Skin of body (tissue), 2 donors: ENCODE measurements around the gene GMEB2. TPM values are rescaled to one million over a fixed set of nuclear protein-coding genes. Genes with fewer than 3 reads are reported as not detected.

ENCODE experiments used
- DNase-seq: peaks from one replicate; lab custom pipeline; 2025; lab: John Stamatoyannopoulos, UW
- total RNA-seq: library from RNA; depleted of rRNA; stranded (reverse); fragments of >200 nt; gene quantifications from one replicate; pipeline ENCODE4 v1.2.3, GENCODE V29; 2014

GMEB2 gene
- total RNA-seq, 1 donor from 2014 or later, result 6.4 TPM

GRCh38 chr20:63590218-63591146 lies 36.4 kb downstream of the GMEB2 start:
- no peak for DNase-seq

- DNase-seq, result no peak
Measured at GRCh38 chr20:63589261-63590217, 37.4 kb downstream of the GMEB2 start.

DNA sequence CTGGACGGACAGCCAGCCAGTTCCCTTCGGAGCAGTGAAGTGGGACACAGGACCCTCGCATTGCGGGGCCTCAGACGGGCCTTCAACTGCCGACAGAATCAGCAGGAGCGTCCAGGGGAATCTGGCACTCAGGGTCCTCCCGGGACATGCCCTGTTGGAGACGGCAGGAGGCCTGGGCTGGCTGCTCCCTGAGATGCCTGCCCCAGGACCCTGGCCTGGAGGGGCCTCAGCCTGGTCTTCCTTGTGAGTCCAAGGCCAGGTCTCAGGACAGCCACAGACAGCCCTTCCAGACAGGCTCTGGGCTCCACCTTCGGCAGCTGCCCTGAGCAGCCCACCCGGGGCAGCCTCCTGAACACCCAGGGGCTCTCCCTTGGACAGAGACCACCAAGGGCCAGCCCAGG lies 38.3 kb downstream of the GMEB2 start:
- no peak for DNase-seq

- no peak for DNase-seq
Measured at GRCh38 chr20:63587776-63588591, 38.9 kb downstream of the GMEB2 start.

DNA sequence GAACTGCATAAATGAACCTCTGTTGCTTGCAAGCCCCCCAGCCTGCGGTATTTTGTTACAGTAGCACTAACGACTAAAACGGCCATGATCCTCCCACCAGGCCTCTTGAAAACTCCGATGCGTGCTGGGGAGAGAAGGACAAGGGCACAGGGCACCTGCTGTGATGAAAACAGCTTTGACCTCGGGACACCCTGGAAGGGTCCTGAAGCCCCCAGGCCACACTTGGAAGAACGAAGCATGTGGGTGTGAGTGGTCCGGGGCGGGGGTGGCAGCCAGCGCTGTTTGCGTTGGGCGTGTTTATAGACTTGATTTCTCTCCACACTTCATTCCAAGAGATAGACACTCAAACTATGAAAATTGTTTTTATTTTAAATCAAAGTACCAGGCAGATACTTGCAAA lies 39.6 kb downstream of the GMEB2 start:
- no peak for DNase-seq

DNA sequence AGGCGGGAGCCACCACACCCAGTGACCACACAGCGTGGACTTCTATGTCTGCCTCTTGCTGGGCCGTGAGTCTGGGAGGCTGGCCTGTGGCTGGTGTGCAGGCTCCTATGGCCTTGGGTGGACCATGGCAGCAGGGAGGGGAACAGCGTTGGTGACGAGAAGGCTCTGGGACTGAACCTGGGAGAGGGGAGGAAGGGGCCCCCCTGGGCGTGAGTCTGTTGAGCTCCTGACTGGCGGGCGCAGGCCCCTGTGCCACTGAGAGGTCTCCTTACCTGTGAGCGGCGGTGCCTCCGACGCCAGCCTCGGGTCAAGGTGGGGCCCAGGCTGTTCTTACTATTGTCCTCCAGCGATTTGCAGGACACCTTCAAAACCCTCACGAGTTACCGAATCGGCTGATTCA lies 40.1 kb downstream of the GMEB2 start:
- DNase-seq, result no peak

GRCh38 chr20:63585616-63586565 lies 41.0 kb downstream of the GMEB2 start:
- no peak for DNase-seq

DNA sequence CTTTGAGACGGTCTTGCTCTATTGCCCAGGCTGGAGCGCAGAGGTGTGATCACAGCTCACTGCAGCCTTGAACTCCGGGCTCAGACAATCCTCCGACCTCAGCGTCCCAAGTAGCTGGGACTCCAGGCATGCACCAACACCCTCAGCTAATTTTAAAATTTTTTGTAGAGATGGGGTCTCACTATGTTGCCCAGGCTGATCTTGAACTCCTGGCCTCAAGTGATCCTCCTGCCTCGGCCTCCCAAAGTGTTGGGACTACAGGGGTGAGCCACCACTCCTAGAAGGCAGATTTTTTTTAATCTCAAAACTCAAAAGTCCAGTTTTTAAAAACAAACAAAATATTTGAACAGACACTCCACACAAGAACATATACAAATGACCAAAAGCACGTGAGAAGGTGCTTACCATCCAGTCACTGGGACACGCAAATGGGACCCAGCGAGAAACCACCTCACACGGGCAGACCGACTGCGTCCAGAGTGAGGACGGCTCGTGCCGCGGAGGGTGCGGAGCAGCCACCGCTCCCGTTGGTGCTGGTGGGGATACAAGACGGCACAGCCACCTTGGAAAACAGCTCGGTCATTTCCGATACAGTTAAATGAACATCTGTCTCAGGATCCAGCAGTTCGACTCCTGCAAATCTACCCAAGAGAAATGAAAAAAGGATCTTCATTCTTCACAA lies 44.4 kb downstream of the GMEB2 start:
- DNase-seq, result no peak

DNA sequence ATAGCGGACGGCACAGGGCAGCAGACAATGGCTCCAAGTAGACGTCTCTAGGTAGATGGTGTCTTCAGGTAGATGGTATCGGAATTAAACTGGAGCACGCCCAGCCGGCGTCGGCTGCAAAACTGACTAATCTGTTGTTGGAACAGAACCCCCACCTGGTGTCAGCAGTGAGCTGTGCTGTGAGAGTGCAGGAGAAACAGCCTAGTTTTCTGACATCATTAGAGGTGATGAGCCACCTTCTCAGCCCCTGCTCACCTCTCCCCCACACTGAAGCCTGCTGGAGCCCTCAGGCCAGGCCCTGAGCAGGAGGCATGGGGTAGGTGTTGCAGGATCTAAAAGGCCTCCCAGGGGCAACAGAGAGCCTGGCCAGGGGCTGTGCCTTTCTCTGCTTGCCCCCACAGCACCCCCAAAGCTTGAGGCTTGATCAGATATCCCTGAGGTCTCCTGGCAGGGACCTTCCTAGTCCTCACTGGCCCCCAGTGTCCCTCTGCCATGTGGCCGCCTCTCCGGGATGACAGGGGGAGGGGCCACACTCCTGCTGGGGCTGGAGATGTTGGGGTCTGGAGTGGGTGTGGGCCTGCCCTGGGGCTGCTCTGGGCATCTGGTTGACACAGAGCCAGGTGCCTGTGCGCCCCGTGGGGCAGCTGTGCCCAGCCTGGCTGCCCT lies 46.0 kb downstream of the GMEB2 start:
- no peak for DNase-seq

GRCh38 chr20:63579017-63579694 lies 47.7 kb downstream of the GMEB2 start:
- no peak for DNase-seq

DNA sequence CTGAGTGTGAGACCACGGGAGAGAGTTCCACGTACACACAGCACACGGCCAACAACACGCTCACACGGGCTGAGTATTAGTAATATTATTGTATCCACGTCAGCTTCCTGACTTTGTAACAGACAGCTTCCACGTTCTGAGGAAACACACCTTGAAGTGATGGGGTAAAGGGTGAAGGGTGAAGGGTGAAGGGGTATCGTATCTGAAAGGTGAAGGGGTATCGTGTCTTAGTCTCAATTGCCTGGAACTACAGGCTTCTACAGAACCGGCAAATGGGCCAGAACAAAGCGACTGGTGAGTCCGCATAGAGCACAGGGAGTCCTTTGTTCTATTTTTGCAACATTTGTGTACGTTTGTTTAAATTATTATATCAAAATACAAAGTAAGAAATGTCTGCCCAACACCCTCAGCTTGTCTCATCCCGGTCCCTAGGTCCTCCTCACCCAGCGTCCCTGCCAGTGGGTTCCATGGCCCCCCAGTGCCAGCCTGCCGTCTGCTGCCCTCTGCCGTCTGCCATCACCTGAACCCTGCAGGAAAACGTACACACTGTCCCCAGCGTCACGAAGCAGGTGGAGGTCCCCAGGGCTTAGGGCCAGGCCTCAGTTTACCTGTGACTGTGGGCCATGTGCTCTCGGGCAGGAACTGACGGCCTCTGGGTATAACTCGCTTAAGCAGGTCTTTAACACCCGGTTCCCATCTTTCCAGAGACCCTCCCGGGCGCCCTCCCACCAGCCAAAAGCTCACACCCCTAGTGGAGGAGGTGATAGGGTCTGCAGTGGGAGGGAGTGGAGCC lies 48.5 kb downstream of the GMEB2 start:
- DNase-seq, result no peak

DNA sequence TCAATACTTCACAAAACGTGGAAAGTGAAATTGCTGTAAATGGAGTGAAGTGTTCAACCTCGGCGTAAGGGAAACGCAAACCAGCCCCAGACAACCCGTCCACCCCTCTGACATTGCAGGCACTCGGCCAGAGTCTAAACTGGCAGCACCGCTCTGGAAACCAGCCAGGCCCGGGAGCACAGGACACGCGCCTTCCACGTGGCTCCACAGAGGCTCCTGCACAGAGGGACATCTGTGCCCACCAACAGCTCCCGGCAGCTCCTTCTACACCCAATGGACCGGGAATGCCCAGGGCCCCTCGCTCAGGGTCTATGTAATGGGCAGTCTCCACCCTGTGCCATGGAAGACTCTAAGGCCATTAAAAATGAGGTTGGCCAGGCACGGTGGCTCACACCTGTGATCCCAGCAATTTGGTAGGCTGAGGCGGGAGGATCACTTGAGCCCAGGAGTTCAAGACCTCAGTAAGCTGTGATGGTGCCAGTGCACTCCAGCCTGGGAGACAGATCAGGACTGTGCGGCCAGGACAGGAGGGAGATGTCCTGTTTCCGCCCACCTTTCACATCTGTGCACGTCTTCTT lies 49.5 kb downstream of the GMEB2 start:
- no peak for DNase-seq

DNA sequence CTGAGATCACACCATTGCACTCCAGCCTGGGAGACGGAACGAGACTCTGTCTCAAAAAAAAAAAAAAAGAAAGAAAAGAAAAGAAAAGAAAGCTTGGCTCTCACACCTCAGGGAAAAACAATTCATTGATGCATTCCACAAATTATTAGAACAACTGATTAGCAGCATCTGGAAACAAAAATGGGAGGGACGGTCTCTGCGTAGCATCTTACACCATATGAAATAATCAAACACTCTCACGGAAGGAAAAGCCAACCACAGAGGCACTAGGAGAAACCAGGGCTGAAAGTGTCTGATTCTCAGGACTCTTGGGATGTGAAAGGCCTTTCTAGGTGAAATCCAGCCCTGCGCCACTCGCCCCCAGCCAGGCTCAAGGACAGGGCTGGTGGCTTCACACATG lies 50.6 kb downstream of the GMEB2 start:
- DNase-seq, result peak; percentile 8

GRCh38 chr20:63574829-63575743 lies 51.8 kb downstream of the GMEB2 start:
- DNase-seq, result no peak

DNA sequence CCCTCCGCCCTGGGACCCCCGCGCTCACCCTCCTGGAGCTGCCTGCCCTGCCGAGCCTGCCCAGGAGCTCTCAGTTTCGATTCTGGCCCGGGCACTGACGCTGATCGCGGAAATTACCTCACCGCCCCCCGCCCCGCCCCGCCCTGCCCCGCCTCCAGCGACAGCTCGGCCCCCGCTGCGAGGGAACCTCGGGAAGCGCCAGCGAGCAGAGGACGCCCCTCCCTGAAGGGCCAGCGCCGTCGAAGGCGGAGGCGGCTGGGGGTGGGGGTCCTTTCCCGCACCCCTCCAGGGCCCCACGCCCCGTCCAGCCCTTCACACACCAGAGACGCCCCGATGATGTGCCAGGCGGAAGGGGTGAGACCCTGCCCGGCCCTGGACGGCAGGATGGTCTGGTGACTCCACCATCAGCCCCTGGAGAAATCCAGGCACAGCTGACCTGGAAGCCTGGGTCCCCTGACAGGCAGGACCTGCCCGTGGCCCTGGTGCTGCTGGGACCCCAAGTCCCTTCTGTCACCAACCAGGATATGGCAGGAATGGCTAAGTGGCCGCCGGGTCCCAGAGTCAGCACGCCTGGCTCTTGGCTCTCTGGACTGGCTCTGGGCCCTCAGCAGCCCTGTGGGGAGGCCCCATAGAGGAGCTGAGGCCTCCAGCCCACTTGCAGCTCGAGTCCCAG lies 52.6 kb downstream of the GMEB2 start, which contains the start of gene HELZ2:
Gene HELZ2, minus strand, starts transcription at position 84 of the 673 bp plus-strand sequence. CDS start 1,854 bp downstream, outside the sequence.
- peak; percentile 41 for DNase-seq
